ENCODE measurements around the gene ROCK1. TPM values are rescaled to one million over a fixed set of nuclear protein-coding genes. Genes with fewer than 3 reads are reported as not detected.

Gene ROCK1
- total and polyA plus RNA-seq, 2 of the 8 experiments (the other 6 are each of a cell fraction or from before 2014, with no cell fraction given): 4.2 to 48.9 TPM

- Histone ChIP-seq H3K4me3 (ENCODE audit: extremely low read depth in 1 of 4, insufficient read depth in 2 of 4, low read depth in 3 of 4, low read length in 4 of 4) (no peak overlapping the region), H3K9ac (replicated peaks in 1 of 4; ENCODE audit: extremely low read depth in 1 of 4, low read depth in 3 of 4, low read length in 3 of 4) (no peak overlapping the region), H2BK120ac (replicated peaks; ENCODE audit: low read depth, low read length) (no peak overlapping the region), H4K91ac (replicated peaks; ENCODE audit: insufficient read length, low read length) (no peak overlapping the region), H4K20me1 (replicated peaks in 1 of 2; ENCODE audit: control insufficient read depth in 1 of 2, insufficient read depth in 2 of 2, low read length in 2 of 2) (peaks cover 0 to 1% of the 10 kb centered on the region in 2 experiments), H3K23me2 (ENCODE audit: low read depth, low read length) (no peaks in the 10 kb centered on the region), H2BK15ac (ENCODE audit: low read length) (no peak overlapping the region), H3K9me3 (ENCODE audit: insufficient read depth in 2 of 2, low read depth in 1 of 2, low read length in 1 of 2) (no peaks in the 10 kb centered on the region), H3K4ac (replicated peaks; ENCODE audit: insufficient read length, low read depth, low read length) (no peak overlapping the region), H4K8ac (ENCODE audit: extremely low read depth, insufficient read depth, low read length) (no peak overlapping the region), H3K18ac (ENCODE audit: extremely low read depth, low read length) (no peak overlapping the region), H3K23ac (ENCODE audit: insufficient read length) (no peak overlapping the region), H3K27ac (ENCODE audit: low read depth, low read length) (no peak overlapping the region), H2AFZ (ENCODE audit: low read length) (no peak overlapping the region), H2BK20ac (ENCODE audit: low read length) (no peak overlapping the region), H3K56ac (replicated peaks; ENCODE audit: insufficient read length, low read depth, low read length) (no peak overlapping the region), H4K5ac (ENCODE audit: insufficient read length, low read depth, low read length) (no peak overlapping the region), H2AK5ac (ENCODE audit: low read depth, low read length) (no peak overlapping the region), H2BK12ac (ENCODE audit: low read depth, low read length) (no peak overlapping the region), H3K27me3 (replicated peaks in 1 of 4; ENCODE audit: control insufficient read depth in 3 of 4, extremely low read depth in 1 of 4, insufficient read depth in 3 of 4, low read length in 3 of 4) (no peaks in the 10 kb centered on the region), H3K4me2 (ENCODE audit: insufficient read depth in 1 of 2, low read depth in 2 of 2, low read length in 2 of 2) (no peak overlapping the region), H3K4me1 (replicated peaks in 1 of 4; ENCODE audit: control insufficient read depth in 3 of 4, insufficient read depth in 4 of 4, low read length in 3 of 4) (no peaks in the 10 kb centered on the region), H3K79me2 (ENCODE audit: control insufficient read depth in 1 of 2, insufficient read depth in 2 of 2, low read length in 2 of 2) (peaks cover 0 to 3% of the 10 kb centered on the region in 2 experiments; a peak in 1 of 4 replicates), H3K79me1 (ENCODE audit: low read depth, low read length) (no peaks in the 10 kb centered on the region; the same call in 1 of the 2 replicates), H2BK5ac (ENCODE audit: low read depth, low read length) (no peak overlapping the region), H3K14ac (ENCODE audit: insufficient read length) (no peak overlapping the region), H3K36me3 (ENCODE audit: control insufficient read depth in 2 of 4, insufficient read depth in 4 of 4, low read length in 3 of 4) (no peaks in the 10 kb centered on the region)
- POLR2A ChIA-PET (ENCODE audit: partially characterized antibody): no interaction called here
- DNase-seq (ENCODE audit: low read depth in 1 of 2, low spot score in 2 of 2): no peak
- CTCF ChIA-PET (ENCODE audit: partially characterized antibody): no interaction called here
- FAIRE-seq: no peak
- TF ChIP-seq ATF3 (IDR thresholded peaks at IDR 0.05; ENCODE audit: insufficient read depth, low read depth, low read length): no peak
- TF ChIP-seq POU5F1 (IDR thresholded peaks at IDR 0.05; ENCODE audit: low read depth, low read length): no peak
- no peak for TF ChIP-seq NANOG (IDR thresholded peaks at IDR 0.05; ENCODE audit: insufficient read depth, low read depth, low read length, poor library complexity, severe bottlenecking)
- TF ChIP-seq SP4 (IDR thresholded peaks at IDR 0.05; ENCODE audit: low read length): no peak
- TF ChIP-seq JUND (IDR thresholded peaks at IDR 0.05; ENCODE audit: low read length): no peak
- no peak for TF ChIP-seq SIN3A (conservative IDR thresholded peaks at IDR 0.05 in 1 of 2, IDR thresholded peaks at IDR 0.05 in 1 of 2; ENCODE audit: low read depth in 1 of 2, low read length in 2 of 2)
- no peak for TF ChIP-seq KDM4A (IDR thresholded peaks at IDR 0.05; ENCODE audit: low read depth, low read length, severe bottlenecking)
- no peak for TF ChIP-seq CHD2 (IDR thresholded peaks at IDR 0.05; ENCODE audit: low read length)
- TF ChIP-seq SIRT6 (IDR thresholded peaks at IDR 0.05; ENCODE audit: low read length): no peak
- TF ChIP-seq RXRA (IDR thresholded peaks at IDR 0.05; ENCODE audit: insufficient read depth, low read depth, low read length): no peak
- no peak for TF ChIP-seq FOSL1 (IDR thresholded peaks at IDR 0.05; ENCODE audit: insufficient read depth, low read depth, low read length)
- no peak for TF ChIP-seq POLR2AphosphoS5 (IDR thresholded peaks at IDR 0.05; ENCODE audit: low read depth, low read length)
- TF ChIP-seq ZNF274 (IDR thresholded peaks at IDR 0.05; ENCODE audit: borderline replicate concordance, extremely low read depth, low read length): no peak
Measured at GRCh38 chr18:21064347-21064746, 47.3 kb downstream of the ROCK1 start.

Measured in H1 (cell line).